B cell (primary cell): Measurements from ENCODE around the gene MORF4L1. TPM values are rescaled to one million over a fixed set of nuclear protein-coding genes. Genes with fewer than 3 reads are reported as not detected.

ENCODE experiments used
- ATAC-seq: fragments of 200-7000 bp; cut with Tn5 transposase; one replicate; pipeline ENCODE4 v1.10.0; 2021; ENCODE audit warnings: low read depth, mild to moderate bottlenecking, moderate number of reproducible peaks, moderate library complexity
- CTCF ChIA-PET: fragments of 350-600 bp; sonication (Branson Sonifier 250); formaldehyde crosslinking; loops from one replicate; lab custom pipeline; 2021; ENCODE audit warnings: antibody characterized with exemption, inconsistent platforms; lab: Charles Lee
- POLR2A ChIA-PET: fragments of 350-600 bp; sonication (Branson Sonifier 250); formaldehyde crosslinking; loops from one replicate; lab custom pipeline; 2021; ENCODE audit warnings: antibody characterized with exemption; lab: Charles Lee
- DNase-seq: peaks from one replicate; pipeline ENCODE4 v3.0.0; 2013
- H2AFZ ChIP-seq: 2 replicates; pipeline ENCODE4 v1.6.1; 2012; ENCODE audit warnings: mild to moderate bottlenecking, low read depth, low read length; ENCODE audit not compliant: insufficient read depth, poor library complexity, severe bottlenecking
- H3K27ac ChIP-seq, 2 donors: 1 replicate in 1 of 2; 2 replicates in 1 of 2; pipeline ENCODE4 v1.5.1; 2012 to 2013; ENCODE audit warnings: low read length in 2 of 2, mild to moderate bottlenecking in 2 of 2, moderate library complexity in 1 of 2
- H3K27me3 ChIP-seq, 4 experiments: fragments of 200-600 bp in 1 of 4; sonication (generic) in 1 of 4; replicated peaks in 1 of 4; 1 replicate in 2 of 4; 2 replicates in 2 of 4; pipeline versions ENCODE4 v1.6.1 to v1.7.0; 2013 to 2016; ENCODE audit warnings: low read length in 3 of 4, mild to moderate bottlenecking in 2 of 4, mixed read lengths in 1 of 4, moderate library complexity in 1 of 4; ENCODE audit not compliant: insufficient read depth in 4 of 4, control insufficient read depth in 3 of 4; ENCODE audit errors: control extremely low read depth in 1 of 4
- H3K36me3 ChIP-seq, 2 experiments: replicated peaks in 1 of 2; 1 replicate in 1 of 2; 2 replicates in 1 of 2; pipeline versions ENCODE4 v1.6.1 to v1.7.1; 2013; ENCODE audit warnings: low read length in 1 of 2; ENCODE audit not compliant: insufficient read depth in 2 of 2, control insufficient read depth in 1 of 2; ENCODE audit errors: control extremely low read depth in 1 of 2, extremely low read depth in 1 of 2
- H3K4me1 ChIP-seq, 2 donors: fragments of 200-600 bp in 1 of 2; sonication (generic) in 1 of 2; 1 replicate in 1 of 2; 2 replicates in 1 of 2; pipeline versions ENCODE4 v1.5.1 to v1.6.1; 2013 to 2017; ENCODE audit warnings: low read length in 2 of 2; ENCODE audit not compliant: control insufficient read depth in 2 of 2, insufficient read depth in 2 of 2
- H3K4me2 ChIP-seq: replicated peaks from 2 replicates; pipeline ENCODE3; 2012; ENCODE audit warnings: mild to moderate bottlenecking, low read depth, low read length; ENCODE audit not compliant: poor library complexity, severe bottlenecking
- H3K4me3 ChIP-seq, 5 experiments: fragments of 200-600 bp in 1 of 5; sonication (generic) in 1 of 5; 1 replicate in 3 of 5; 2 replicates in 2 of 5; pipeline versions ENCODE4 v1.5.1 to v1.7.0; 2011 to 2016; ENCODE audit warnings: low read length in 4 of 5, mild to moderate bottlenecking in 4 of 5, low read depth in 2 of 5, control low read depth in 1 of 5, moderate library complexity in 1 of 5; ENCODE audit not compliant: insufficient read depth in 1 of 5; ENCODE audit errors: control extremely low read depth in 1 of 5, extremely low read depth in 1 of 5
- H3K79me2 ChIP-seq: fragments of 200-600 bp; sonication (generic); one replicate; pipeline ENCODE4 v1.6.0; 2016; ENCODE audit warnings: low read length; ENCODE audit not compliant: control insufficient read depth, insufficient read depth
- H3K9ac ChIP-seq: fragments of 200-600 bp; sonication (generic); 2 replicates; pipeline ENCODE4 v1.6.1; 2017; ENCODE audit warnings: mild to moderate bottlenecking, low read length, moderate library complexity
- H3K9me3 ChIP-seq, 3 donors: one replicate each; pipeline versions ENCODE4 v1.6.1 to v1.7.1; 2013; ENCODE audit warnings: low read length in 2 of 3; ENCODE audit not compliant: control insufficient read depth in 2 of 3, insufficient read depth in 1 of 3; ENCODE audit errors: control extremely low read depth in 1 of 3
- H4K20me1 ChIP-seq: 2 replicates; pipeline ENCODE4 v1.6.0; 2012; ENCODE audit warnings: mild to moderate bottlenecking, low read length; ENCODE audit not compliant: insufficient read depth, control insufficient read depth, poor library complexity, severe bottlenecking
- H3K27ac Mint-ChIP-seq: one replicate; pipeline ENCODE4 v1.8.0; 2021; ENCODE audit warnings: mixed read lengths
- H3K27me3 Mint-ChIP-seq: one replicate; pipeline ENCODE4 v1.8.0; 2021; ENCODE audit warnings: mixed read lengths
- H3K4me1 Mint-ChIP-seq: one replicate; pipeline ENCODE4 v1.8.0; 2021; ENCODE audit warnings: mixed read lengths
- H3K4me3 Mint-ChIP-seq: one replicate; pipeline ENCODE4 v1.8.0; 2021; ENCODE audit warnings: mixed read lengths
- H3K9me3 Mint-ChIP-seq: one replicate; pipeline ENCODE4 v1.8.0; 2022; ENCODE audit warnings: mixed read lengths; ENCODE audit not compliant: insufficient read depth
- EZH2 ChIP-seq: IDR thresholded peaks from 2 replicates; pipeline ENCODE4 v1.6.1; 2012; ENCODE audit warnings: borderline replicate concordance, low read depth, mild to moderate bottlenecking, moderate library complexity, low read length; ENCODE audit not compliant: insufficient read depth, poor library complexity, severe bottlenecking
- WGBS: methylation state at CpG from one replicate; pipeline ENCODE4 v1.1.5; 2013; ENCODE audit warnings: missing lambda C conversion rate; ENCODE audit not compliant: insufficient coverage; 5-methylcytosine and 5-hydroxymethylcytosine counted together
- intact Hi-C: fragments of 100-400 bp; cut with micrococcal nuclease; formaldehyde crosslinking; loops from one replicate; pipeline ENCODE4 v1.10.0; 2022
- polyA plus RNA-seq: library from polyadenylated mRNA; depleted of rRNA; stranded (reverse); fragments of >200 nt; gene quantifications from 2 replicates; pipeline ENCODE4 v1.2.3, GENCODE V29; 2012
- total RNA-seq, 2 donors: library from RNA; stranded (reverse); fragments of 120-200 nt in 1 of 2; gene quantifications; 1 replicate in 1 of 2; 2 replicates in 1 of 2; pipeline versions ENCODE4 v1.2.3 to v1.2.4, GENCODE V29; 2013 to 2022
- TF ChIP-seq, protein P1 (sequence below): fragments of 200-600 bp; IDR thresholded peaks from one replicate; pipeline ENCODE4 v1.8.0; 2022; ENCODE audit warnings: antibody characterized with exemption, mild to moderate bottlenecking

The MORF4L1 gene
- total and polyA plus RNA-seq, 2 donors (not counting 1 experiment from before 2014, with no cell fraction given), result 79.0 to 242 TPM

DNA sequence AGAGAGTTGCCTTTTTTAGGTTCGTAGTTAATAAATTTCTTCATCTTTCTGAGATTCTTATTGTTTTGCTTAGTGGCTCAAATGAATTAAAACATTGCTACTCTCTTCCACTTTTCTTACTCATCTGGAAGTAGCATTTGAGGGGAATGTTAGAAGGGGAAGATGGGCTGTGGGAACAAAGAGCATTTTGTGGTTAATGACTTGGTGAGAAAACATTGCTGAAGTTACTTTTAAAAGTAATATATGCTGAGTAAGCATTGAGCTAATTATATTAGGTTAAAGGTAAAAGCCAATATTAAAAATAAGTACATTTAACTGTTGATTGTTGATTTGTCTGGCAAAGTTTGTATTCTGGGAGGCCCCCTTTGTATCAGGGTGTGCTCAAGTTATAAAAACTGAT is 5.7 kb downstream of the MORF4L1 start:
- H3K4me1 Mint-ChIP-seq, result peaks cover 65% of the 10 kb centered on the region
- H3K4me3 Mint-ChIP-seq, result peak overlapping the region; percentile 32
- H3K27ac ChIP-seq, result peak overlapping the region in 1 of 2 donors; percentile 32
- H3K4me3 ChIP-seq, result no peak overlapping the region
- peaks cover 41 to 49% of the 10 kb centered on the region in 2 donors for H3K4me1 ChIP-seq
- intact Hi-C loops, result loop anchor here (10.0 kb wide), 1 partner anchor 436 kb away; the partner anchor contains the start of gene TMED3
- WGBS, result no CpG with 5 or more reads among the region's 1 CpG
- peaks cover 99% of the 10 kb centered on the region for H3K79me2 ChIP-seq
- H3K36me3 ChIP-seq, result peaks cover 6 to 39% of the 10 kb centered on the region in 2 experiments
- H3K4me2 ChIP-seq, result peak overlapping the region; percentile 85
- CTCF ChIA-PET, result interaction anchor here (0.7 to 0.9 kb wide), 3 partner anchors 18 to 150 kb away, joined by 3 to 5 read pairs (median 4); no protein-coding TSS in a partner anchor
- peaks cover 100% of the 10 kb centered on the region for H4K20me1 ChIP-seq
- H3K9me3 Mint-ChIP-seq, result no peaks in the 10 kb centered on the region
- H3K27me3 Mint-ChIP-seq, result no peaks in the 10 kb centered on the region
- no peak for TF ChIP-seq EZH2
- TF ChIP-seq, protein P1, sequence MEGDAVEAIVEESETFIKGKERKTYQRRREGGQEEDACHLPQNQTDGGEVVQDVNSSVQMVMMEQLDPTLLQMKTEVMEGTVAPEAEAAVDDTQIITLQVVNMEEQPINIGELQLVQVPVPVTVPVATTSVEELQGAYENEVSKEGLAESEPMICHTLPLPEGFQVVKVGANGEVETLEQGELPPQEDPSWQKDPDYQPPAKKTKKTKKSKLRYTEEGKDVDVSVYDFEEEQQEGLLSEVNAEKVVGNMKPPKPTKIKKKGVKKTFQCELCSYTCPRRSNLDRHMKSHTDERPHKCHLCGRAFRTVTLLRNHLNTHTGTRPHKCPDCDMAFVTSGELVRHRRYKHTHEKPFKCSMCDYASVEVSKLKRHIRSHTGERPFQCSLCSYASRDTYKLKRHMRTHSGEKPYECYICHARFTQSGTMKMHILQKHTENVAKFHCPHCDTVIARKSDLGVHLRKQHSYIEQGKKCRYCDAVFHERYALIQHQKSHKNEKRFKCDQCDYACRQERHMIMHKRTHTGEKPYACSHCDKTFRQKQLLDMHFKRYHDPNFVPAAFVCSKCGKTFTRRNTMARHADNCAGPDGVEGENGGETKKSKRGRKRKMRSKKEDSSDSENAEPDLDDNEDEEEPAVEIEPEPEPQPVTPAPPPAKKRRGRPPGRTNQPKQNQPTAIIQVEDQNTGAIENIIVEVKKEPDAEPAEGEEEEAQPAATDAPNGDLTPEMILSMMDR, result no peak
- DNase-seq, result no peak
- no peaks in the 10 kb centered on the region for H3K27me3 ChIP-seq
- no peaks in the 10 kb centered on the region for H3K9me3 ChIP-seq
- peak overlapping the region; percentile 19 for H3K9ac ChIP-seq
- POLR2A ChIA-PET, result no interaction called here
- no peak for ATAC-seq
- H3K27ac Mint-ChIP-seq, result no peak overlapping the region
- H2AFZ ChIP-seq, result no peak overlapping the region

DNA sequence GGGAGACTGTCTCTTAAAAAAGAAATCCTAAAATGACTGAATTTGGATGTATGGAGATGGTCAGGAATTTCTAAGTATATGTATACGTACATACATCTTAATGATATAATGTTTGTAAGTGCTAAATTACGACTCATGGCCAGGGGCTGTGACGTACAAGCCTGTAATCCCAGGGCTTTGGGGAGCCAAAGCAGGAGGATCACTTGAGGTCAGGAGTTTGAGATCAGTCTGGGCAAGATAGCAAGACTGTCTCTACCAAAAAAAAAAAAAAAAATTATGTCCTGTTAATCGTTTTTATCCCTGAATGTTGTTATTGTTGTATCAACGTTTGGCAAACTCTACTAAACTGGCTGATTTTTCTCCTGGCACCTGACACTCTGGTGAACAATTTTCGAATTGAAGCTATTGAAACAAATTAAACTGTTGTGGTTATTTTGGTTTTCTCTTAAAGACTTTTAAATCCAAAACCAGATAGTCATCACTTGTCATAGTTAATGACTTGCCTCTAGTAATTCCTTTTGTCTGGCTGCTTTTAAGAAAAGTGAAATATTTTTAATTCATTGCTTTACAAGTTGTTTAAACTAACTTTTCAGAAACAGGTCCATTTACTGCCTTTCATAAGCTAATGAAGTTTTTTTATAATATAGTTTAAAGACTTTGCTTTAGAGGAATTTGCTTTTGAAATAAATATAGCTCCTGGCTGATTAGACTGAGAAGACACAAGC is 7.0 kb downstream of the MORF4L1 start:
- Histone ChIP-seq H3K27ac (peak overlapping the region in 1 of 2 donors; percentile 37), H3K9me3 (no peaks in the 10 kb centered on the region), H3K27me3 (no peaks in the 10 kb centered on the region), H3K9ac (no peak overlapping the region), H3K4me3 (no peak overlapping the region), H3K4me1 (peaks cover 39 to 44% of the 10 kb centered on the region in 2 donors), H3K79me2 (peaks cover 100% of the 10 kb centered on the region), H3K36me3 (peaks cover 6 to 44% of the 10 kb centered on the region in 2 experiments), H2AFZ (no peak overlapping the region), H3K4me2 (no peak overlapping the region), H4K20me1 (peaks cover 100% of the 10 kb centered on the region)
- Mint-ChIP-seq H3K9me3 (no peaks in the 10 kb centered on the region), H3K27me3 (no peaks in the 10 kb centered on the region), H3K4me1 (peaks cover 62% of the 10 kb centered on the region), H3K27ac (no peak overlapping the region), H3K4me3 (no peak overlapping the region)
- ChIA-PET CTCF (interaction anchor here (0.6 to 1.5 kb wide), 6 partner anchors 12 to 305 kb away, joined by 3 to 9 read pairs (median 4); no protein-coding TSS in a partner anchor), POLR2A (interaction anchor here (1.2 kb wide), 1 partner anchor 31 kb away, joined by 3 read pairs; no protein-coding TSS in a partner anchor)
- WGBS, result no CpG with 5 or more reads among the region's 6 CpGs
- intact Hi-C loops, result loop anchor here (10.0 kb wide), 1 partner anchor 435 kb away; the partner anchor contains the start of gene TMED3
- TF ChIP-seq, protein P1, result no peak
- TF ChIP-seq EZH2, result no peak
- no peak for ATAC-seq
- DNase-seq, result no peak
